A549 (cell line): ENCODE data around the gene TRMT2B. TPM values are rescaled to one million over a fixed set of nuclear protein-coding genes. Genes with fewer than 3 reads are reported as not detected.
"Not testable (repeated sequence)": the region's sequence is repeated elsewhere in the genome, so short reads cannot be mapped to it uniquely, and the experiment has no call there.

Experiments used
- ATAC-seq, 2 experiments: fragments of 200-7000 bp in 1 of 2; fragments of >200 bp in 1 of 2; cut with Nextera tagmentation in 1 of 2; cut with Tn5 transposase in 1 of 2; 3 replicates each; pipeline versions ENCODE4 v1.8.0 to v1.9.1; 2018 to 2020; ENCODE audit warnings: mild to moderate bottlenecking in 1 of 2, moderate library complexity in 1 of 2
- CTCF ChIA-PET: fragments of 300-600 bp; sonication (Branson Sonifier 250); formaldehyde crosslinking; extraction: SDS; loops from one replicate; lab custom pipeline; 2021; ENCODE audit warnings: antibody characterized with exemption, inconsistent platforms; lab: Yijun Ruan, JAX
- POLR2A ChIA-PET: fragments of 350-600 bp; formaldehyde crosslinking; extraction: SDS; loops from one replicate; lab custom pipeline; 2021; ENCODE audit warnings: antibody characterized with exemption, inconsistent platforms; lab: Yijun Ruan, JAX
- DNase-seq, 2 experiments: peaks; one replicate each; pipeline versions ENCODE4 v3.0.0 to v3.0.0-alpha.2; 2011 to 2016; ENCODE audit warnings: low read depth in 1 of 2, low spot score in 1 of 2
- FAIRE-seq: peaks from 2 replicates; lab custom pipeline; 2011; peaks lifted over from hg19 to GRCh38; lab: Jason Lieb, UNC
- H3K27ac ChIP-seq, 2 experiments: fragments of >200 bp; sonication (Bioruptor Twin); formaldehyde crosslinking; 3 replicates each; pipeline ENCODE4 v1.5.1; 2016 to 2017
- H3K4me1 ChIP-seq: fragments of >200 bp; sonication (Bioruptor Twin); formaldehyde crosslinking; 3 replicates; pipeline ENCODE4 v1.6.1; 2016
- H3K4me2 ChIP-seq: fragments of >200 bp; sonication (Bioruptor Twin); formaldehyde crosslinking; 3 replicates; pipeline ENCODE4 v1.6.1; 2016
- H3K4me3 ChIP-seq: fragments of >200 bp; sonication (Bioruptor Twin); formaldehyde crosslinking; 3 replicates; pipeline ENCODE4 v1.5.1; 2016
- H3K9me3 ChIP-seq: fragments of >200 bp; sonication (Bioruptor Twin); formaldehyde crosslinking; 3 replicates; pipeline ENCODE4 v1.6.1; 2016
- CBX8 ChIP-seq: fragments of 200-600 bp; sonication (generic); IDR thresholded peaks from 2 replicates; pipeline ENCODE4 v1.6.1; 2016
- CEBPB ChIP-seq, 2 experiments: fragments of >200 bp in 1 of 2; sonication (Bioruptor Twin) in 1 of 2; formaldehyde crosslinking in 1 of 2; IDR thresholded peaks; 2 replicates each; pipeline ENCODE4 v1.6.1; 2012 to 2016
- CTCF ChIP-seq: fragments of >200 bp; sonication (Bioruptor Twin); formaldehyde crosslinking; IDR thresholded peaks from 3 replicates; pipeline ENCODE4 v1.5.1; 2016
- EHF ChIP-seq: fragments of 250-450 bp; sonication (Bioruptor Pico); IDR thresholded peaks from 2 replicates; pipeline ENCODE4 v1.5.0; 2020; ENCODE audit warnings: mild to moderate bottlenecking
- EHMT2 ChIP-seq: fragments of 200-600 bp; sonication (generic); IDR thresholded peaks from 2 replicates; pipeline ENCODE4 v1.6.1; 2016; ENCODE audit warnings: antibody characterized with exemption, low read depth, mild to moderate bottlenecking, moderate library complexity
- FOXS1 ChIP-seq: fragments of 250-450 bp; sonication (Bioruptor Pico); IDR thresholded peaks from 2 replicates; pipeline ENCODE4 v1.5.0; 2020; ENCODE audit warnings: mild to moderate bottlenecking, moderate library complexity
- HDAC2 ChIP-seq: fragments of 200-600 bp; sonication (generic); IDR thresholded peaks from 2 replicates; pipeline ENCODE4 v1.6.1; 2016
- HES2 ChIP-seq: fragments of >200 bp; sonication (Bioruptor Twin); formaldehyde crosslinking; IDR thresholded peaks from 2 replicates; pipeline ENCODE4 v1.6.1; 2016
- HMGXB4 ChIP-seq: fragments of 250-450 bp; sonication (Bioruptor Pico); IDR thresholded peaks from 2 replicates; pipeline ENCODE4 v1.5.0; 2021; ENCODE audit warnings: mild to moderate bottlenecking, moderate library complexity, borderline replicate concordance
- HOXB13 ChIP-seq: fragments of 250-450 bp; sonication (Bioruptor Pico); IDR thresholded peaks from 2 replicates; pipeline ENCODE4 v1.5.0; 2020; ENCODE audit warnings: low read depth, mild to moderate bottlenecking, moderate library complexity
- JUN ChIP-seq, 2 experiments: fragments of >200 bp; sonication (Bioruptor Twin); formaldehyde crosslinking; IDR thresholded peaks; 2 replicates in 1 of 2; 3 replicates in 1 of 2; pipeline ENCODE4 v1.6.1; 2016 to 2017
- KDM5A ChIP-seq: fragments of 200-600 bp; sonication (generic); IDR thresholded peaks from 2 replicates; pipeline ENCODE4 v1.6.1; 2016; ENCODE audit warnings: antibody characterized with exemption, mild to moderate bottlenecking
- MAFK ChIP-seq: fragments of 450-650 bp; IDR thresholded peaks from 2 replicates; pipeline ENCODE4 v1.6.1; 2014; ENCODE audit not compliant: partially characterized antibody
- MYC ChIP-seq: IDR thresholded peaks from 2 replicates; pipeline ENCODE4 v1.6.1; 2012; ENCODE audit warnings: mild to moderate bottlenecking, inconsistent platforms, low read length, improper control_type of control experiment, borderline replicate concordance
- NFE2L2 ChIP-seq: fragments of 150-350 bp; conservative IDR thresholded peaks from 2 replicates; pipeline ENCODE4 v1.6.1; 2014; ENCODE audit warnings: low read length
- PBX3 ChIP-seq: IDR thresholded peaks from 2 replicates; pipeline ENCODE4 v1.6.1; 2012
- PHF8 ChIP-seq: fragments of 200-600 bp; sonication (generic); IDR thresholded peaks from 2 replicates; pipeline ENCODE4 v1.6.1; 2016; ENCODE audit warnings: low read depth, mild to moderate bottlenecking, antibody characterized with exemption, moderate library complexity, borderline replicate concordance
- POLR2AphosphoS2 ChIP-seq: conservative IDR thresholded peaks from 2 replicates; pipeline ENCODE4 v1.6.1; 2012; ENCODE audit warnings: low read length, improper control_type of control experiment, inconsistent platforms
- RNF2 ChIP-seq: fragments of 200-600 bp; sonication (generic); IDR thresholded peaks from 2 replicates; pipeline ENCODE4 v1.6.1; 2016; ENCODE audit warnings: low read depth, mild to moderate bottlenecking, antibody characterized with exemption, moderate library complexity, borderline replicate concordance
- ZFP36 ChIP-seq: fragments of 450-650 bp; IDR thresholded peaks from 2 replicates; pipeline ENCODE4 v1.6.1; 2014; ENCODE audit warnings: borderline replicate concordance; ENCODE audit not compliant: partially characterized antibody
- ZSCAN20 ChIP-seq: fragments of 250-450 bp; sonication (Bioruptor Pico); IDR thresholded peaks from 2 replicates; pipeline ENCODE4 v1.8.0; 2022; ENCODE audit warnings: mild to moderate bottlenecking, moderate library complexity
- WGBS: methylation state at CpG from one replicate; pipeline ENCODE4 v1.1.6; 2017; ENCODE audit errors: missing lambda C conversion rate; 5-methylcytosine and 5-hydroxymethylcytosine counted together
- polyA plus RNA-seq, 4 experiments: library from polyadenylated mRNA; depleted of rRNA in 3 of 4; stranded (reverse); fragments of >200 nt; fragmentation: RNase III in 1 of 4; extraction: RNeasy Plus Mini Kit Qiagen cat#74134 plus additional on column Dnase treatment in 1 of 4; gene quantifications; 2 replicates in 3 of 4; 3 replicates in 1 of 4; pipeline ENCODE4 v1.2.3, GENCODE V29; 2011 to 2017

The TRMT2B gene
- polyA plus RNA-seq, 2 of the 4 experiments (the other 2 are of a cell fraction): 14.2 to 29.1 TPM

- POLR2A ChIA-PET: no interaction called here
- no peak for ATAC-seq
- no peaks in the 10 kb centered on the region for H3K9me3 ChIP-seq
- FAIRE-seq: no peak
- no peak overlapping the region for H3K4me2 ChIP-seq
- DNase-seq: no peak
- no peak overlapping the region for H3K4me3 ChIP-seq
- no peaks in the 10 kb centered on the region for H3K4me1 ChIP-seq
- CTCF ChIA-PET: no interaction called here
- TF ChIP-seq JUN (IDR thresholded peaks at IDR 0.05): no peak
- TF ChIP-seq ZSCAN20 (CRISPR knock-in tag): no peak
- TF ChIP-seq CTCF: no peak
- no peak for TF ChIP-seq HDAC2
- TF ChIP-seq PHF8: no peak
- H3K27ac ChIP-seq: no peak overlapping the region
- 94% methylated on average over 3 of the region's 3 CpGs for WGBS
These were observed 29.9 kb downstream of the TRMT2B start for GRCh38 chrX:101022020-101022419.

- H3K4me1 ChIP-seq, H3K4me2 ChIP-seq, POLR2A ChIA-PET, H3K4me3 ChIP-seq, H3K27ac ChIP-seq, H3K9me3 ChIP-seq, DNase-seq, FAIRE-seq, CTCF ChIA-PET, ATAC-seq: not testable (repeated sequence)
- 80% methylated on average over 1 of the region's 1 CpG for WGBS
These were observed 39.9 kb downstream of the TRMT2B start for GRCh38 chrX:101012031-101012430.

GRCh38 chrX:101009090-101009489, 42.8 kb downstream of the TRMT2B start:
- Histone ChIP-seq H3K27ac (no peak overlapping the region), H3K4me2 (no peak overlapping the region), H3K4me1 (no peaks in the 10 kb centered on the region), H3K4me3 (no peak overlapping the region), H3K9me3 (no peaks in the 10 kb centered on the region)
- ATAC-seq: no peak
- TF ChIP-seq CTCF (no peak), HES2 (no peak), EHF (CRISPR knock-in tag) (no peak)
- ChIA-PET POLR2A (no interaction called here), CTCF (no interaction called here)
- no peak for DNase-seq
- FAIRE-seq: peak; percentile 32

- ChIA-PET CTCF (no interaction called here), POLR2A (no interaction called here)
- Histone ChIP-seq H3K4me3 (no peak overlapping the region), H3K9me3 (no peaks in the 10 kb centered on the region), H3K27ac (no peak overlapping the region), H3K4me2 (no peak overlapping the region), H3K4me1 (peaks cover 13% of the 10 kb centered on the region)
- WGBS: 90% methylated on average over 2 of the region's 2 CpGs
- no peak for DNase-seq
- no peak for FAIRE-seq
- TF ChIP-seq NFE2L2 (no peak), CEBPB (IDR thresholded peaks at IDR 0.05) (no peak), RNF2 (no peak), MYC (no peak), MAFK (peak; percentile 24)
- ATAC-seq: no peak
These were observed 52.5 kb downstream of the TRMT2B start for GRCh38 chrX:100999451-100999850.

- Histone ChIP-seq H3K4me3 (no peak overlapping the region), H3K4me1 (peaks cover 30% of the 10 kb centered on the region), H3K27ac (peak overlapping the region; percentile 36 to 79; a peak in 5 of 6 replicates), H3K9me3 (no peaks in the 10 kb centered on the region), H3K4me2 (no peak overlapping the region)
- 50% methylated on average over 1 of the region's 5 CpGs for WGBS
- ChIA-PET CTCF (no interaction called here), POLR2A (no interaction called here)
- ATAC-seq (no peak), FAIRE-seq (no peak), DNase-seq (no peak)
- TF ChIP-seq RNF2 (no peak), FOXS1 (no peak), HMGXB4 (CRISPR knock-in tag) (no peak), ZFP36 (no peak), CBX8 (no peak), HOXB13 (CRISPR knock-in tag) (no peak), EHMT2 (no peak), POLR2AphosphoS2 (no peak), KDM5A (no peak), PBX3 (no peak)
These were observed 56.4 kb downstream of the TRMT2B start for GRCh38 chrX:100995469-100995868.
